Activated B cell treated with CpG ODN at 0.5 μM for 24 hours (primary cell): ENCODE data around the gene CDC42SE2. TPM values are rescaled to one million over a fixed set of nuclear protein-coding genes. Genes with fewer than 3 reads are reported as not detected.

ENCODE experiments used
- ATAC-seq: fragments of 200-7000 bp; cut with Tn5 transposase; one replicate; pipeline ENCODE4 v1.10.0; 2021; ENCODE audit warnings: low read depth, mild to moderate bottlenecking, moderate library complexity
- CTCF ChIA-PET: fragments of 350-600 bp; sonication (Branson Sonifier 250); formaldehyde crosslinking; loops from one replicate; lab custom pipeline; 2021; ENCODE audit warnings: antibody characterized with exemption; lab: Charles Lee
- POLR2A ChIA-PET: fragments of 350-600 bp; sonication (Branson Sonifier 250); formaldehyde crosslinking; loops from one replicate; lab custom pipeline; 2021; ENCODE audit warnings: antibody characterized with exemption; lab: Charles Lee
- DNase-seq: peaks from one replicate; pipeline ENCODE4 v3.0.0; 2022
- H3K27ac Mint-ChIP-seq: one replicate; pipeline ENCODE4 v1.8.0; 2020; ENCODE audit warnings: mixed read lengths
- H3K27me3 Mint-ChIP-seq: one replicate; pipeline ENCODE4 v1.8.0; 2021; ENCODE audit warnings: mixed read lengths
- H3K36me3 Mint-ChIP-seq: one replicate; pipeline ENCODE4 v1.8.0; 2021; ENCODE audit warnings: low read depth, mixed read lengths
- H3K4me1 Mint-ChIP-seq: one replicate; pipeline ENCODE4 v1.8.0; 2021; ENCODE audit warnings: mixed read lengths
- H3K4me3 Mint-ChIP-seq: one replicate; pipeline ENCODE4 v1.8.0; 2020; ENCODE audit warnings: mild to moderate bottlenecking, mixed read lengths
- H3K9me3 Mint-ChIP-seq: one replicate; pipeline ENCODE4 v1.8.0; 2020; ENCODE audit warnings: mixed read lengths
- intact Hi-C: fragments of 100-400 bp; cut with micrococcal nuclease; formaldehyde crosslinking; loops from one replicate; pipeline ENCODE4 v1.15.1; 2024
- total RNA-seq: library from RNA; stranded (reverse); gene quantifications from 2 replicates; pipeline ENCODE4 v1.2.3, GENCODE V29; 2022
- TF ChIP-seq, protein P1 (sequence below): fragments of 200-600 bp; IDR thresholded peaks from one replicate; pipeline ENCODE4 v1.8.0; 2022; ENCODE audit warnings: antibody characterized with exemption, mild to moderate bottlenecking

CDC42SE2 gene
- total RNA-seq, 1 donor from 2014 or later: 122 TPM

DNA sequence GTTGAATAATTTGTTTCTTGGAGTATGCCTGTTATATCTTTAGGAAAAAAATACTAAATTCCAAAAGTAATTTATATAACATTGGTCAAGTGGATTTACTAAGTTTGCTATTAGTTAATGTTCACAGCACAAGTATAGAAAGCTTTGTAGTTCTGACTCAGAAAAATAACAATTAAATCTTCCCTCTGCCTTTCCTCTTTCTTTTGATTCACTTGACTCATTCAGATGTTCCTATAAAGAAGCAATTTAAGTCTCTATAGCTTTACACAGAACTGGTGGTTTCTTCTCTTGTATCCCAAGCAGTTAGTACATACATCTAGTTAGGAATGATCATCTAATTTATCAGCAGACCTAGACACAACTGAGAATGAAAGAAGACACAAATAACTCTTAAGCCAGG is 4.5 kb upstream of the CDC42SE2 start:
- no peak overlapping the region for H3K27ac Mint-ChIP-seq
- TF ChIP-seq, protein P1, sequence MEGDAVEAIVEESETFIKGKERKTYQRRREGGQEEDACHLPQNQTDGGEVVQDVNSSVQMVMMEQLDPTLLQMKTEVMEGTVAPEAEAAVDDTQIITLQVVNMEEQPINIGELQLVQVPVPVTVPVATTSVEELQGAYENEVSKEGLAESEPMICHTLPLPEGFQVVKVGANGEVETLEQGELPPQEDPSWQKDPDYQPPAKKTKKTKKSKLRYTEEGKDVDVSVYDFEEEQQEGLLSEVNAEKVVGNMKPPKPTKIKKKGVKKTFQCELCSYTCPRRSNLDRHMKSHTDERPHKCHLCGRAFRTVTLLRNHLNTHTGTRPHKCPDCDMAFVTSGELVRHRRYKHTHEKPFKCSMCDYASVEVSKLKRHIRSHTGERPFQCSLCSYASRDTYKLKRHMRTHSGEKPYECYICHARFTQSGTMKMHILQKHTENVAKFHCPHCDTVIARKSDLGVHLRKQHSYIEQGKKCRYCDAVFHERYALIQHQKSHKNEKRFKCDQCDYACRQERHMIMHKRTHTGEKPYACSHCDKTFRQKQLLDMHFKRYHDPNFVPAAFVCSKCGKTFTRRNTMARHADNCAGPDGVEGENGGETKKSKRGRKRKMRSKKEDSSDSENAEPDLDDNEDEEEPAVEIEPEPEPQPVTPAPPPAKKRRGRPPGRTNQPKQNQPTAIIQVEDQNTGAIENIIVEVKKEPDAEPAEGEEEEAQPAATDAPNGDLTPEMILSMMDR: no peak
- no peak for DNase-seq
- no peaks in the 10 kb centered on the region for H3K27me3 Mint-ChIP-seq
- H3K4me1 Mint-ChIP-seq: peaks cover 51% of the 10 kb centered on the region
- H3K4me3 Mint-ChIP-seq: no peak overlapping the region
- H3K36me3 Mint-ChIP-seq: peaks cover 19% of the 10 kb centered on the region
- ATAC-seq: no peak
- ChIA-PET CTCF (interaction anchor here (1.2 kb wide), 1 partner anchor 123 kb away, joined by 3 read pairs; no protein-coding TSS in a partner anchor), POLR2A (interaction anchor here (1.3 to 3.4 kb wide), 2 partner anchors 47 to 50 kb away, joined by 4 to 13 read pairs; no protein-coding TSS in a partner anchor)
- intact Hi-C loops: loop anchor here (10.0 kb wide), 1 partner anchor 375 kb away; the partner anchor contains the start of gene RAPGEF6
- no peaks in the 10 kb centered on the region for H3K9me3 Mint-ChIP-seq

DNA sequence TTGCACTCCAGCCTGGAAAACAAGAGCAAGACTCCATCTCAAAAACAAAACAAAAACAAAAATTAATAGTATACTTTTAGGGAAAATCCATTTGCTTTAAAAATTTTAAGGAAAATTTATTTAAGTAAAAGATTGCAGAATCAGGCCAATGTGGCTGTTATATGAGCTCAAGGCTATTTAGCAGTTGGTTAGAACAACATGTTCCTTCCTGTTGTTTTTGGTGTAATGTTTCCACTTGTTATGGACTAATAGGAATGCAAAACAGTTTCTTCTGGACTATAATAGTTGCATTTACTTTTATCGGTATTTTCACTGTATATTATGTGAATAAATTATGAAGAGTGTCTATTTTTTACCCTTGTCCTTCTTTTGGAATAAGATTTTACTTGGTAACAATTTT is 3.0 kb upstream of the CDC42SE2 start:
- Mint-ChIP-seq H3K9me3 (no peaks in the 10 kb centered on the region), H3K36me3 (peaks cover 24% of the 10 kb centered on the region), H3K4me3 (no peak overlapping the region), H3K27me3 (no peaks in the 10 kb centered on the region), H3K4me1 (peaks cover 51% of the 10 kb centered on the region), H3K27ac (no peak overlapping the region)
- TF ChIP-seq, protein P1: no peak
- ChIA-PET POLR2A (interaction anchor here (1.1 to 6.6 kb wide), 3 partner anchors 10 to 36 kb away, joined by 3 to 158 read pairs (median 94); no protein-coding TSS in a partner anchor), CTCF (interaction anchor here (0.6 to 1.1 kb wide), 2 partner anchors 15 to 121 kb away, joined by 4 to 5 read pairs; no protein-coding TSS in a partner anchor)
- no peak for DNase-seq
- intact Hi-C loops: loop anchor here (10.0 kb wide), 1 partner anchor 534 kb away; the partner anchor contains the start of gene FNIP1
- ATAC-seq: no peak

GRCh38 chr5:131261483-131261882 is 2.4 kb upstream of the CDC42SE2 start:
- Mint-ChIP-seq H3K4me1 (peaks cover 48% of the 10 kb centered on the region), H3K4me3 (no peak overlapping the region)

GRCh38 chr5:131262953-131263541 is 806 bp upstream of the CDC42SE2 start:
- DNase-seq (no peak), ATAC-seq (peak; percentile 5)
- ChIA-PET CTCF (interaction anchor here (0.6 to 5.0 kb wide), 6 partner anchors 11 to 119 kb away, joined by 3 to 43 read pairs (median 4); no protein-coding TSS in a partner anchor), POLR2A (interaction anchor here (0.5 to 6.8 kb wide), 29 partner anchors 8 to 1473 kb away, joined by 3 to 190 read pairs (median 6); no protein-coding TSS in a partner anchor)
- TF ChIP-seq, protein P1: no peak
- Mint-ChIP-seq H3K27me3 (no peaks in the 10 kb centered on the region), H3K36me3 (peaks cover 21% of the 10 kb centered on the region), H3K4me1 (peaks cover 46% of the 10 kb centered on the region), H3K27ac (peak overlapping the region; percentile 96), H3K4me3 (peak overlapping the region; percentile 90), H3K9me3 (no peaks in the 10 kb centered on the region)
- intact Hi-C loops: loop anchor here (1.0 to 10.0 kb wide), 7 partner anchors 10 to 532 kb away; partner anchors contain the start of genes FNIP1 and LYRM7

More at GRCh38 chr5:131261483-131261882, 2.4 kb upstream of the CDC42SE2 start:
- peaks cover 20% of the 10 kb centered on the region for H3K36me3 Mint-ChIP-seq
- no peaks in the 10 kb centered on the region for H3K27me3 Mint-ChIP-seq
- intact Hi-C loops: loop anchor here (10.0 kb wide), 1 partner anchor 533 kb away; the partner anchor contains the start of gene FNIP1
- ATAC-seq: no peak
- TF ChIP-seq, protein P1: no peak
- ChIA-PET POLR2A (interaction anchor here (0.7 to 6.8 kb wide), 6 partner anchors 11 to 116 kb away, joined by 3 to 190 read pairs (median 83); no protein-coding TSS in a partner anchor), CTCF (interaction anchor here (0.6 to 1.1 kb wide), 2 partner anchors 14 to 120 kb away, joined by 4 to 5 read pairs; no protein-coding TSS in a partner anchor)
- no peak for DNase-seq
- H3K27ac Mint-ChIP-seq: no peak overlapping the region
- H3K9me3 Mint-ChIP-seq: no peaks in the 10 kb centered on the region
